MCF 10A (cell line): ENCODE results near the gene MTHFR. TPM values are rescaled to one million over a fixed set of nuclear protein-coding genes. Genes with fewer than 3 reads are reported as not detected.

Experiments
- BruUV-seq: library from RNA; stranded (reverse); fragments of 400-500 nt; replicated peaks from 2 replicates; lab custom pipeline; 2021; lab: Mats Ljungman, UMichigan
- CTCF ChIA-PET: fragments of 300-600 bp; sonication (Branson Sonifier 250); formaldehyde crosslinking; extraction: SDS; loops from one replicate; lab custom pipeline; 2021; ENCODE audit warnings: antibody characterized with exemption, inconsistent platforms; lab: Yijun Ruan, JAX
- POLR2A ChIA-PET: fragments of 300-600, 350-650 bp; sonication (Branson Sonifier 250); formaldehyde crosslinking; extraction: SDS; loops from one replicate; lab custom pipeline; 2020; ENCODE audit warnings: antibody characterized with exemption, inconsistent platforms; lab: Yijun Ruan, JAX
- DNase-seq: peaks from one replicate; pipeline ENCODE4 v3.0.0-alpha.2; 2018; ENCODE audit not compliant: unreplicated experiment
- H3K27ac Mint-ChIP-seq: one replicate; pipeline ENCODE4 v1.8.0; 2022; ENCODE audit warnings: mild to moderate bottlenecking, low read depth, mixed read lengths; ENCODE audit not compliant: unreplicated experiment
- H3K27me3 Mint-ChIP-seq: one replicate; pipeline ENCODE4 v1.8.0; 2022; ENCODE audit warnings: mixed read lengths; ENCODE audit not compliant: insufficient read depth, unreplicated experiment
- H3K36me3 Mint-ChIP-seq: one replicate; pipeline ENCODE4 v1.8.0; 2022; ENCODE audit warnings: mild to moderate bottlenecking, moderate library complexity, mixed read lengths; ENCODE audit not compliant: insufficient read depth, unreplicated experiment
- H3K4me1 Mint-ChIP-seq: one replicate; pipeline ENCODE4 v1.8.0; 2022; ENCODE audit warnings: mixed read lengths; ENCODE audit not compliant: insufficient read depth, unreplicated experiment
- H3K4me3 Mint-ChIP-seq: one replicate; pipeline ENCODE4 v1.8.0; 2022; ENCODE audit warnings: mild to moderate bottlenecking, moderate library complexity, mixed read lengths; ENCODE audit not compliant: unreplicated experiment
- H3K9me3 Mint-ChIP-seq: one replicate; pipeline ENCODE4 v1.8.0; 2022; ENCODE audit warnings: mixed read lengths; ENCODE audit not compliant: unreplicated experiment
- CTCF ChIP-seq: fragments of 200-600 bp; IDR thresholded peaks from one replicate; pipeline ENCODE4 v1.8.0; 2022; ENCODE audit warnings: antibody characterized with exemption, mild to moderate bottlenecking; ENCODE audit not compliant: unreplicated experiment
- intact Hi-C: fragments of 100-400 bp; cut with micrococcal nuclease; formaldehyde crosslinking; loops from 2 replicates; pipeline ENCODE4 v1.14.1; 2022
- total RNA-seq: library from RNA; stranded (reverse); gene quantifications from 2 replicates; pipeline ENCODE4 v1.2.3, GENCODE V29; 2022

Gene MTHFR
- total RNA-seq, 1 experiment from 2014 or later = 14.0 TPM

GRCh38 chr1:11851180-11851579 lies 45.4 kb upstream of the MTHFR start:
- H3K27me3 Mint-ChIP-seq = peaks cover 24% of the 10 kb centered on the region
- no peak overlapping the region for H3K27ac Mint-ChIP-seq
- BruUV-seq = no TSS peak
- no peak for TF ChIP-seq CTCF
- ChIA-PET POLR2A (interaction anchor here (0.6 kb wide), 1 partner anchor 168 kb away, joined by 3 read pairs; the partner anchor contains the start of gene MIIP), CTCF (interaction anchor here (0.7 kb wide), 1 partner anchor 14 kb away, joined by 3 read pairs; no protein-coding TSS in a partner anchor)
- intact Hi-C loops = no loop called here
- H3K9me3 Mint-ChIP-seq = no peaks in the 10 kb centered on the region
- peaks cover 15% of the 10 kb centered on the region for H3K36me3 Mint-ChIP-seq
- no peaks in the 10 kb centered on the region for H3K4me1 Mint-ChIP-seq
- no peak for DNase-seq
- no peak overlapping the region for H3K4me3 Mint-ChIP-seq

DNA sequence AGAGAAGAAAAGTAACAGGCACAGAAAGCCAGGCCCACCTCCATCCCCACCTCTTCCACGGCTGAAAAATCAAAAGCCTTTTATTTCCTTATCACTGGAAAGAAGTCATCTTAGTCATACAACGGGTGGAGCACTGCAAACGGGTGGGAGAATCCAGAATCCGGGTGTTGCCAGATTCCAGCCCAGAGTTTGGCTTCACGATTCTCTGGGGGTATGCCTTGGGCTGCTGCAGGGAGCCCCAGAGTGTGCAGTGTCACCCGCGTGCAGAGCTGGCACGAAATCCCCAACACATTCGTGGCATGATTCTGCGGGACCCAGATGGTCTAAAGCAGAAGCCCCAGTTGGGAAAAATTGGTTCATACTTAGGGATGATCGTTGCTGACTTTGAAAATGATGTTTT lies 44.4 kb upstream of the MTHFR start:
- no peak for TF ChIP-seq CTCF
- DNase-seq = no peak
- intact Hi-C loops = no loop called here
- no TSS peak for BruUV-seq
- no peaks in the 10 kb centered on the region for H3K9me3 Mint-ChIP-seq
- ChIA-PET CTCF (no interaction called here), POLR2A (no interaction called here)
- H3K4me3 Mint-ChIP-seq = no peak overlapping the region
- H3K27ac Mint-ChIP-seq = no peak overlapping the region
- peaks cover 22% of the 10 kb centered on the region for H3K36me3 Mint-ChIP-seq
- no peaks in the 10 kb centered on the region for H3K4me1 Mint-ChIP-seq
- peaks cover 23% of the 10 kb centered on the region for H3K27me3 Mint-ChIP-seq

GRCh38 chr1:11848373-11848700 lies 42.6 kb upstream of the MTHFR start:
- H3K27me3 Mint-ChIP-seq = peaks cover 15% of the 10 kb centered on the region
- no peaks in the 10 kb centered on the region for H3K9me3 Mint-ChIP-seq
- POLR2A ChIA-PET = interaction anchor here (0.6 kb wide), 1 partner anchor 50 kb away, joined by 4 read pairs; no protein-coding TSS in a partner anchor
- no peak for DNase-seq
- no peaks in the 10 kb centered on the region for H3K4me1 Mint-ChIP-seq
- no peak for TF ChIP-seq CTCF
- CTCF ChIA-PET = interaction anchor here (0.5 to 2.2 kb wide), 4 partner anchors 10 to 381 kb away, joined by 3 to 7 read pairs (median 3); no protein-coding TSS in a partner anchor
- no TSS peak for BruUV-seq
- peaks cover 27% of the 10 kb centered on the region for H3K36me3 Mint-ChIP-seq
- no peak overlapping the region for H3K4me3 Mint-ChIP-seq
- no peak overlapping the region for H3K27ac Mint-ChIP-seq
- intact Hi-C loops = no loop called here

DNA sequence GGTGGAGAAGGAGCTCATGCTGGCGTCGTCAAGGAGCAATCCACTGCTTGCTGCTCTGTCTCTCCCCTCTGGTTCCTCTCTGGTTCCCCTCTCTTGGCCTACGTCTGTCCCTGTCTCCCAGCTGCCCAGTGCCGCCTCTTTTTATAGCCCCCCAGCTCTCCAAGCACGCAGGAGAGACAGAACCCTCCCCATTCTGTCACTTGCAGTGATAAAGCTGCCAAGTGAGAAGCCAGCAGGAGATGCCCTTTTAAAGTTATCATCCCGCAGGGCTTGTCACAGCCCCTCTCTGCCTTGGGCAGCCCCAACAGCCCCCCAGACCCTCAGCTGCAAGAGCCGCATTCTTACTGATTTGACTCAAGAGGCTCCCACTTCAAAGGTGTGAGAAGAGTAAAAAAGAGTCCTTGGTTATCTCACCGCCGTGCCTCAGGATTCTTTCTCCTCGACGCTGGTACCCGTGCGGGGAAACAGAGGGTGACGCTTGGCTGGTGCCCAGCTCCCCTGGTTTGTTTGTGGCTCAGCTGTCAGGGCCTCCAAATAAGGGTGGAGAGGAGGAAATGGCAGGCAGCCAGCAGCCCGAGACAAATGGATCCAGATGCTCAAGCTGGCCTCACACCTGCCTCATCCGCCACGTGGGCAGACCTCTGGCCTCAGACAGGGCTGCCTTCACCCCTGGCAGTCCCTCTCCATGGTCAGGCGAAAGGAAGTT lies 42.1 kb upstream of the MTHFR start, which contains the start of gene NPPA:
NPPA (minus strand) TSS at position 117 of the 706 bp plus-strand sequence; CDS start at position 18, 99 bp downstream.
- TF ChIP-seq CTCF = no peak
- H3K27me3 Mint-ChIP-seq = peaks cover 10% of the 10 kb centered on the region
- no peak within 1 kb of the TSS for H3K4me3 Mint-ChIP-seq
- DNase-seq = no peak
- POLR2A ChIA-PET = interaction anchor here (0.6 to 1.1 kb wide), 2 partner anchors 50 to 60 kb away, joined by 4 read pairs; no protein-coding TSS in a partner anchor
- no peaks in the 10 kb centered on the region for H3K4me1 Mint-ChIP-seq
- intact Hi-C loops = no loop called here
- CTCF ChIA-PET = interaction anchor here (0.5 to 2.2 kb wide), 7 partner anchors 10 to 381 kb away, joined by 3 to 7 read pairs (median 3); no protein-coding TSS in a partner anchor
- H3K36me3 Mint-ChIP-seq = peaks cover 32% of the 10 kb centered on the region
- no TSS peak for BruUV-seq
- no peaks in the 10 kb centered on the region for H3K9me3 Mint-ChIP-seq
- H3K27ac Mint-ChIP-seq = no peak within 1 kb of the TSS
